Esophagus squamous epithelium (tissue), 4 donors: ENCODE data around the gene ZGPAT.

Experiments used
- POLR2A ChIP-seq, 4 donors: fragments of 450-650 bp; IDR thresholded peaks; one replicate each; pipeline ENCODE4 v1.6.1; 2017; ENCODE audit warnings: antibody characterized with exemption in 4 of 4, mild to moderate bottlenecking in 4 of 4, moderate library complexity in 3 of 4
- TF ChIP-seq, protein P1 (sequence below), 6 experiments: fragments of 450-650 bp in 4 of 6; fragments of 200-600 bp in 2 of 6; sonication (generic) in 2 of 6; IDR thresholded peaks; one replicate each; pipeline ENCODE4 v1.5.1; 2016 to 2019; ENCODE audit warnings: antibody characterized with exemption in 6 of 6, mild to moderate bottlenecking in 4 of 6, moderate library complexity in 4 of 6

DNA sequence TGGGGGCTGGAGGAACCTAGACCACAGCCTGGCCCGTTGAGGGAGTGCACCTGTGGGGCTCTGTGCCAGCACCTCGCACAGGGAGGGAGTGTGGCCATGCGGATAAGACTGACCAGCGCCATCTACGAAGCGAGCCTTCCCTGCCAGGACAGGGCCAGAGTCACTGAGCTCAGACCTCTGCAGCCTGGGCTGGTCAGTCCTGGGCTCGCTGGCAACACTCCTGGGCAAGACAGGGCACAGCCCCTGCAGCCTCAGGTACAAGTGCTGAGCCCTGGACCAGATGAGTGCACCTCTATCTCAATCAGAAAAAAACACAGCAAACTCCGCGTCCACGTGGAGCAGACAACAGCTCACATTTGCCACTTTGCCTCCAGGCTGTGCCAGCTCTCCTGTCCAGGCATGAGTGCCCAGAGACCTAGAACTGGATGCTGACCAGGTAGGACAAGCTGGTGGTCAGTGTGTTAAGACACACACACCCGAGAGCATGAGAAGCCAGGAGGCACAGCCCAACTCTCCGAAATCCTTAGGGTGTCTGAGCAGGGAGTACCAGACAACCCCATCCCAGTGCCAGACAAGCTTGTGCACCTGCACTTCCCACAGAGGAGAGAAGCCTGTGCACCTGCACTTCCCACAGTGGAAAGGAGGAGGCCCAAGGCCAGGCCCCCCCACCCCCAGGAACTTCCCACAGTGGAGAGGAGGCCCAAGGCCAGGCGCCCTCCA is 4.9 kb upstream of the ZGPAT start:
- TF ChIP-seq, protein P1, sequence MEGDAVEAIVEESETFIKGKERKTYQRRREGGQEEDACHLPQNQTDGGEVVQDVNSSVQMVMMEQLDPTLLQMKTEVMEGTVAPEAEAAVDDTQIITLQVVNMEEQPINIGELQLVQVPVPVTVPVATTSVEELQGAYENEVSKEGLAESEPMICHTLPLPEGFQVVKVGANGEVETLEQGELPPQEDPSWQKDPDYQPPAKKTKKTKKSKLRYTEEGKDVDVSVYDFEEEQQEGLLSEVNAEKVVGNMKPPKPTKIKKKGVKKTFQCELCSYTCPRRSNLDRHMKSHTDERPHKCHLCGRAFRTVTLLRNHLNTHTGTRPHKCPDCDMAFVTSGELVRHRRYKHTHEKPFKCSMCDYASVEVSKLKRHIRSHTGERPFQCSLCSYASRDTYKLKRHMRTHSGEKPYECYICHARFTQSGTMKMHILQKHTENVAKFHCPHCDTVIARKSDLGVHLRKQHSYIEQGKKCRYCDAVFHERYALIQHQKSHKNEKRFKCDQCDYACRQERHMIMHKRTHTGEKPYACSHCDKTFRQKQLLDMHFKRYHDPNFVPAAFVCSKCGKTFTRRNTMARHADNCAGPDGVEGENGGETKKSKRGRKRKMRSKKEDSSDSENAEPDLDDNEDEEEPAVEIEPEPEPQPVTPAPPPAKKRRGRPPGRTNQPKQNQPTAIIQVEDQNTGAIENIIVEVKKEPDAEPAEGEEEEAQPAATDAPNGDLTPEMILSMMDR (IDR thresholded peaks at IDR 0.05) = no peak
- TF ChIP-seq POLR2A (IDR thresholded peaks at IDR 0.05) = no peak
